NCI-H774 (cell line): ENCODE data around the gene TANC1.

ENCODE experiments used
- DNase-seq: peaks from one replicate; lab custom pipeline; 2025; lab: John Stamatoyannopoulos, UW

Gene TANC1

GRCh38 chr2:159225025-159226016, 256.9 kb downstream of the TANC1 start:
- DNase-seq, result no peak

GRCh38 chr2:159226059-159226461, 257.6 kb downstream of the TANC1 start:
- DNase-seq, result no peak

GRCh38 chr2:159226608-159227385, 258.4 kb downstream of the TANC1 start:
- DNase-seq, result no peak

- DNase-seq, result no peak
Observed at GRCh38 chr2:159227467-159227866, 259.0 kb downstream of the TANC1 start.

GRCh38 chr2:159228081-159228581, 259.7 kb downstream of the TANC1 start:
- no peak for DNase-seq

GRCh38 chr2:159229476-159230144, 261.2 kb downstream of the TANC1 start:
- DNase-seq, result no peak

GRCh38 chr2:159230145-159230877, 261.9 kb downstream of the TANC1 start:
- no peak for DNase-seq

GRCh38 chr2:159232456-159233170, 264.2 kb downstream of the TANC1 start:
- DNase-seq, result no peak

GRCh38 chr2:159234868-159235267, 266.4 kb downstream of the TANC1 start:
- no peak for DNase-seq

- no peak for DNase-seq
Observed at GRCh38 chr2:159243529-159243928, 275.1 kb downstream of the TANC1 start.

- no peak for DNase-seq
Observed at GRCh38 chr2:159246325-159246988, 278.0 kb downstream of the TANC1 start.

- DNase-seq, result peak; percentile 52
Observed at GRCh38 chr2:159249990-159250715, 281.7 kb downstream of the TANC1 start.

- no peak for DNase-seq
Observed at GRCh38 chr2:159251296-159252173, 283.1 kb downstream of the TANC1 start.

GRCh38 chr2:159252905-159253304, 284.5 kb downstream of the TANC1 start:
- DNase-seq, result no peak

- DNase-seq, result no peak
Observed at GRCh38 chr2:159256159-159256558, 287.7 kb downstream of the TANC1 start.

GRCh38 chr2:159262226-159262625, 293.8 kb downstream of the TANC1 start:
- DNase-seq, result no peak

GRCh38 chr2:159262904-159263303, 294.5 kb downstream of the TANC1 start:
- DNase-seq, result no peak

- DNase-seq, result no peak
Observed at GRCh38 chr2:159265171-159265576, 296.7 kb downstream of the TANC1 start.
